ENCODE results near the gene GABPB1.

DNA sequence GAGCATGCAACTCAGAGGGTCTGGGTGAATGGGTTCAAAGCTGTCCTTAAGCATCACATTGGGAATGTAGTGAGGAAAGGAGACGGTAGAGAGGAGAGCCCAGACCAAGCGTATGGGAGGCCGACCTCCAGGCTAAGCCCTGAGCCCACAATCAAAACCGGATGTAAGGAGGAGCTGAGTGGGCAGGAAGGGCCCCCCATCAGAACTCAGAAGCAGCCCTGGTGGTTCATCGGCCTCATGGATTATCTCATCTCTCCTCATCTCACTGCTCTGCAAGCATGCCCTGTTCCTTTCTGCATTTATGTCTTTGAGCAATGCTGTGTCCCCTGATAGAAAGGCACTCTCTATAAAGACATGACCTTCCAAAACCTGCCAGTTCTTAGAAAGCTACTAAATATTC, 95.7 kb downstream of the GABPB1 start:
- TF ChIP-seq, protein P1, sequence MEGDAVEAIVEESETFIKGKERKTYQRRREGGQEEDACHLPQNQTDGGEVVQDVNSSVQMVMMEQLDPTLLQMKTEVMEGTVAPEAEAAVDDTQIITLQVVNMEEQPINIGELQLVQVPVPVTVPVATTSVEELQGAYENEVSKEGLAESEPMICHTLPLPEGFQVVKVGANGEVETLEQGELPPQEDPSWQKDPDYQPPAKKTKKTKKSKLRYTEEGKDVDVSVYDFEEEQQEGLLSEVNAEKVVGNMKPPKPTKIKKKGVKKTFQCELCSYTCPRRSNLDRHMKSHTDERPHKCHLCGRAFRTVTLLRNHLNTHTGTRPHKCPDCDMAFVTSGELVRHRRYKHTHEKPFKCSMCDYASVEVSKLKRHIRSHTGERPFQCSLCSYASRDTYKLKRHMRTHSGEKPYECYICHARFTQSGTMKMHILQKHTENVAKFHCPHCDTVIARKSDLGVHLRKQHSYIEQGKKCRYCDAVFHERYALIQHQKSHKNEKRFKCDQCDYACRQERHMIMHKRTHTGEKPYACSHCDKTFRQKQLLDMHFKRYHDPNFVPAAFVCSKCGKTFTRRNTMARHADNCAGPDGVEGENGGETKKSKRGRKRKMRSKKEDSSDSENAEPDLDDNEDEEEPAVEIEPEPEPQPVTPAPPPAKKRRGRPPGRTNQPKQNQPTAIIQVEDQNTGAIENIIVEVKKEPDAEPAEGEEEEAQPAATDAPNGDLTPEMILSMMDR (IDR thresholded peaks at IDR 0.05 in 4 of 5, conservative IDR thresholded peaks at IDR 0.05 in 1 of 5), result no peak
- no peak for TF ChIP-seq POLR2A (IDR thresholded peaks at IDR 0.05)
